Putamen (tissue), 1 donor: ENCODE measurements around the gene ADGRV1.
"Not testable (repeated sequence)": the region's sequence is repeated elsewhere in the genome, so short reads cannot be mapped to it uniquely, and the experiment has no call there.

Experiments used
- DNase-seq: peaks from one replicate; pipeline ENCODE4 v3.0.0-alpha.2; 2016; ENCODE audit warnings: low spot score

Gene ADGRV1

DNA sequence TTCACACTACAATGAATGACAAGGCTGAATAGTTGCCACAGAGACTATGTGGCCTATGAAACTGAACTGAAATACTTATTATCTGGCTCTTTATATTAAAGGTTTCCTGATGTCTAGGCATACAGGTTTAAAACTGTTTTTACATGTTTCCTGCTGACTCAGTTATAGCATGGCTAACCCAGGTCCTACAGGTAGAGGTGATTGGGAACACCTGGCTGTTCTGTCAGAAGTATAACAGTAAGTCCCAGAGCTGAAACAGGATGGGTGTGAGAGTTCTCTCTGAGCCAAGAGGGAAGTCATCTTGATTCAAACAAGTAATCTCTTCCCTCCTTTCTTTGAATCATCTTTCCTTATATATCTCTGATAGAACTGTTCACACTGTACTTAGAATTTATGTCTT lies 4.9 kb upstream of the ADGRV1 start:
- DNase-seq, result no peak

DNA sequence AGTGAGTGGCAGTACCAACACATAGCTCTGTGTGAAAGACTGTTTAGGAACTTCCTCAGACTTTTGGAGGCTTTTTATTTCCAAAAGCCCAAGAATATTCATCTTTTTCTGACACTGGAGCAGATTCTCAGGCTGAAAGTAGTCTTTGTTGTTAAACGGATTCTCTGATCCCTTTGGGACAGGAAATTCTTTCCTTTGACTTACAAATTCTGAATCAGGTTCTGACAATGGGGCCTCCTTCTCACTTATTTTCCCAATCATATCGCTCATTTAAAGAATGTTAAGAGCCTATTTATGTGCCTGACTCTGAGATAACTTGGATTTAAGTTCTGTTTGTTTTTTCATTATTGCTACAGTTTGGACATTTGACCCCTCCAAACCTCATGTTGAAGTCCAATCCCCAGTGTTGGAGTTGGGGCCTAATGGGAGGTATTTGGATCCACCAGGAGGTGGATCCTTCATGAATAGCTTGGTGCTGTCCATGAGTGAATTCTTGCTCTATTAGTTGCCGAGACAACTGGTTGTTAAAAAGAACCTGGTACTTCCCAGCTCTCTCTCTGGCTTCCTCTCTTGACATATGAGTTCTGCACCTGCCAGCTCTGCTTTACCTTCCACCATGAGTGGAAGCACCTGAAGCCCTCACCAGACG lies 4.1 kb upstream of the ADGRV1 start:
- no peak for DNase-seq

DNA sequence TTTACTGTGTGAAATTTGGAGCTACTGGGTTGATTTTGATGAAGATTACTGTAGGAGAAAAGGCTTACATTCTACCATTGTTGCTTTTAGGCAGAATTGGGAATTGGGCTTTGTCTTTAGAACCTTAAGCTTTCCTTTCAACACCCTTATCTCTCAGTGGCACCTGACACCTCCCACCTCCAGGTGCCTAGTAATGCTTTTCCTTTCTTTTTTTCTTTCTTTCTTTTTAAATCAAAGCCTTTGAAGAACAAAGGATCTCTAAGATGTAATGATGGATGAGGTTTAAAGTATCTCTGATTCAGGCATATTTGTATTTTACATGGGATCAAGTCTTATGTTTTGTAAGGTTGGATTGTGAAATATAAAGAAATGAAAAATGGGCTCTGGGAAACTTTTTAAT lies 2.9 kb upstream of the ADGRV1 start:
- no peak for DNase-seq

DNA sequence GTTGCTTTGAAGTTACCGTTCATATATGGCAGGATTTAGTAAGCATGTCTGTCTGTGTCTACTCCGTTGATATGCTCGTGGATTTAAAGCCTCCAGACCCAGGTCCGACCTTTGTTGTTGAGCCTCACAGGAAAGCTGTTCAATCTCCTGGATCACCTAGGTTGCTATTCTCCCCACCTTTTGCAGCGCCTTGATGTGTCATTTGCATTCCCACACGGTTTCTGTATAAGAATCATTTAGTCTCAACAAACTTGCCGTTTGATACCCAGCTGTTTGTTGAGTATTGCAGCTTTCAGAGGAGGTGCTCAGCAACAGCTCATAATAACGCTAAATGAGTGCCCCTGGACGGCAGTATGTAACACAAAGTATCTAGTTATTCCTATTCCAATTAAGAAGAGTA lies 1.2 kb upstream of the ADGRV1 start:
- DNase-seq, result peak; percentile 2

DNA sequence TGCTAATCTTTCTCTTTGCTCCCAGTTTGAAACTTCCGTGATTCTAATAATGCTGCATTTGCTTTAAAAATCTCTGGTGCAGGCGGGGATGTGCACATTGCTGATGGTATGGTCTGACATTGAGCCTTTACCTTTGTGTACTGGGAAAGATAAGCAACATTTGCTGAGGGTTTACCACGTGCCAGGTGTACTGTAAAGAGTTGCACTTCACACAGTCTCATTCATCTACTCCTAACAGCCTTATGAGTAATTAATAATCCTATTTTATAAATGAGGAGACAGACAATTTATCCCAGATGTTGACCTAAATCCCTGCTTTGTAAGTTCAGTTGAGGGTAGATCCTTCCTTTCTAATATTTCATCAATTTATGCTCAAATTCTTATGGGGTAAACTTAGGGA lies 726 bp upstream of the ADGRV1 start:
- peak; percentile 52 for DNase-seq

DNA sequence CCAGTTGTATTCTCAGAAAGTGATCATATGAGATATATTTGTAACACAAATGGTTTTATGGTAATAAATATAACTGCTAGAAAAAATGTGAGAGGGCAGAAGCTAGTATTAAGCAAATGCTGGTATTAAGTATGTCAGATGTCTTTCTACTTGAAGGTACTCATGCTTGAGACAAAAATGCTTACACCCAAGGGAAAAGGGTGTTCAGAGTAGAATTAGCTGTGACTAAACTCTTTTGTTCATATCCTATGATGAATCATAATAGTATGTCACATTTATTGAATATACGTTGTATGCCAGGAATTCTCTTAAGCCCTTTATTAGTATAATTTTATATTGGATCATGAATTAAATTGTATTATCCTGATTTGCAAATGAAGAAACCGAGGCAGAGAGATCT lies 2.2 kb downstream of the ADGRV1 start:
- DNase-seq, result no peak

DNA sequence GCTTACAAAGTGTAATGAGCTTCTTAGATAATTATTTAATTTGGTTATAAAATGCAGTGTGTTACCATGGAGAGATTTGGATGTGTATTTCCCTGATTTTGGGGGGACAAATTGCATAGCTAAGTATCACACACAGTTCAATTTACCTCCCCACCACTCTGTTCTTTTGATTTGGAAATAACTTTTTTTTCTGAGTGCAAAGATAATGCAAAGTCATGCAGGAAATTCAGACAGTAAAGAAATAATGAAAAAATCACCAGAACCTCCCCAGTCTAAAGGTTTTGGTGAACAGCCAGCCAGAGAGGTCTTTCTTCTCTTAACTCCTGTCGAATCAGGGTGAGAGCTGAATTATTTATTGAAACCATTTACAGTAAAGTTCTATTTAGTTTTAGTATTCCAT lies 3.2 kb downstream of the ADGRV1 start:
- no peak for DNase-seq

DNA sequence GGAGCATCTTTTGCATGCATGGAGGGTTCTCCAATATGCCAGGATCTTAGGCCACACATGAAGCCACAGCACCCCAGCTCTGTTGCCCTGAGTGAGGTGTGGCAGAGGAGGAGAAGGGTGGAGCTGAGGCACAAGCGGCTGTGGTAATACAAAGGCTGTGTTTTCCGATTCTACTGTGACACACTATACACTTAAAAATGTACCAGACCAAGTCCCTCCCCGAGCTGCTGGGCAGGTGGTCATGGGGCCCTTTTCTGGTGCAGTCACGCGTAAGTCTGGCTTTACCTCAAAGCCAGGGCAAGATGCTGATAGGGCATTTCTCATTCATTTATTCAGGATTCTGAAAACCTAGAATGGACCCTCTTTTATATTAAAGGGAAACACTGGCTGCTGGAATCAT lies 3.7 kb downstream of the ADGRV1 start:
- DNase-seq, result no peak

DNA sequence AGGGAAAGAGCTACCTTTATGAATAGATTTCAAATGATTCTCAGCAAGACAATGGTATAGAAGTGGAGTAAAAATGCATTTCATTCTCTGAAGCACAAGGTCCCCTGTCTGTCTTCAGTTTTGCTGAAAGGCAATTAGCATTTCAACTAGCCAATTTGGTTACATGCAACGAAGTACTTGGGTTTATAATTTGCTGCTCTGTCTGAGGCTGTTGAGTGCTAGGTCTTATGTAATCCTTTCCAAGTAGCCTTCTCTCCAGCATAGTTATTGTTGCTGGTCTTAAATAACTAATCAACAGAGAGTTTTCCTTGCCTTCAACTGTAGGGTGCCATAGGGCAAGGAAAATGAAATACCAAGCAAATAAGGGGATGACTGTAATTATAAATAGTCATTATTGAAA lies 4.5 kb downstream of the ADGRV1 start:
- no peak for DNase-seq

DNA sequence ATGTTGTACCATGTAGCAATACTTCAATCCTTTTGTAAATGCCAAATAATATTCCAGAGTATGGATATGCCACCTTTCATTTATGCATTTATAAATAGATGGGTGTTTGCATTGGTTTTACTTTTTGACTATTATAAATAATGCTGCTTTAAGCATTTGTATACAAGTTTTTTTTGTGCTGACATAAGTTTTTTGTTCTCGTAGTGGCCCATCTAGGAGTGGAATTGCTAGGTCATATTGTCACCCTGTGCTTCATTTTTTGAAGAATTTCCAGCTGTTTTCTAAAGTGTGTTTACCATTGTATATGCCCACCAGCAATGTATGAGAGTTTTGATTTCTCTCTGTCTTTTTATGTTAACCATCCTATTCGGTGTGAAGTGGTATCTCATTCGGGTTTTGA lies 6.9 kb downstream of the ADGRV1 start:
- no peak for DNase-seq

DNA sequence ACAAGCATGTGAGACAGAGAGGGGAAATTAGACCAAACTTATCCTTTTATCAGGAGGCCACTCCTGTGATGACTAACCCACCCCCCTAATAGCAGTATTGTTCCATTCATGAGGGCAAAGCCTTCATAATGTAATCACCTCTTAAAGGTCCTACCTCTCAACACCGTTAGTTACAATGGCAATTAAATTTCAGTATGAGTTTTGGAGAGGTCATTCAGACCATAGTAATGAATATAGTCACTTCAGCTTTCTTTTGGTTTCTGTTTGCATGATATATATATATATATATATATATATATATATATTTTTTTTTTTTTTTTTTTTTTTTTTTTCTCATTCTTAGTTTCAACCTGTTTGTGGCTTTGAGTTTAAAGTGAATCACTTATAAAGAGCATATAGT lies 10.5 kb downstream of the ADGRV1 start:
- no peak for DNase-seq

DNA sequence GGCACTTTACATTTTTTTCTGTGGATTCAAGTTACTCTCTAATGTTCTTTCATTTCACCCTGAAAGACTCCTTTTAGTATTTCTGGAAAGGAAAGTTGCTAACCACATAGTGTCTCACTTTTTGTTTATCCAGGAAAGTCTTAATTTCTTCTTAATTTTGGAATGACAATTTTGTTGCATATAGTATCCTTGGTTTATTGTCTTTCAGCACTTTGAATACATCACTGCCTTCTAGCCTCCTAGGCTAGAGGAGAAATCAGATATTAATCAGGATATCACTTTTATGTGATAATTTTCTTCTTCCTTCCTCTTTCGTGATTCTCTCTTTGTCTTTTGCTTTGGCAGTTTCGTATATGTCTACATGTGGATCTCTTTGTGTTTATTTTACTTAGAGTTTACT lies 11.4 kb downstream of the ADGRV1 start:
- DNase-seq, result no peak

DNA sequence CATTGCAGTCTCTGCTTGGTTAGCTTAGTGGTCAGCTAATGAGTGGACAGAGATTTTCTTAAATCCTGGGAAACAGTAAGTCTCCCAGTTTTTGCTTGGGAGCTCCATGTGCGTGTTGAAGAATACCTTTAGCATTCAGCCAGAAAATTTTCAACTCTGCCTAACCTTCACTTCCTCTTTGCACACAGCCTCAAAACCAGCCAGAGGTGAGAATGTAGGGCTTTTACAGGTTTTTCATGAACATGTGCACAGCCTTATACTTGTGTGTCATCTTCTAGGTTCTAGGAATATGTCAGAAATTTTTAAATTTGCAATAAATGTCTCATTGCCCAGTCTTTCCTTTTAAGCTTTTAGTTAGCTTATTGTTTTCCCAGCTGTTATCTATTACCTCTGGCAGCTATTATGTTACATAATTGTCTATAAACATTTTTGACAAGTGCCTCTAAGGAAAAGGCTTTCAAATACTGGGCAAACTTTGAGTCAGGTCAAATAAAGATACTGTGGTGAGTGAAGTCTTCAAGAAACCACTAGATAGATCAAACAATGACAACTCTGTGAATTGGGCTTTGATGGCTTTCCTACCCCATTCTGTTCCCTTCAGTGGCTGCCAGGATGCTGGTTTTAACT lies 12.7 kb downstream of the ADGRV1 start:
- no peak for DNase-seq

DNA sequence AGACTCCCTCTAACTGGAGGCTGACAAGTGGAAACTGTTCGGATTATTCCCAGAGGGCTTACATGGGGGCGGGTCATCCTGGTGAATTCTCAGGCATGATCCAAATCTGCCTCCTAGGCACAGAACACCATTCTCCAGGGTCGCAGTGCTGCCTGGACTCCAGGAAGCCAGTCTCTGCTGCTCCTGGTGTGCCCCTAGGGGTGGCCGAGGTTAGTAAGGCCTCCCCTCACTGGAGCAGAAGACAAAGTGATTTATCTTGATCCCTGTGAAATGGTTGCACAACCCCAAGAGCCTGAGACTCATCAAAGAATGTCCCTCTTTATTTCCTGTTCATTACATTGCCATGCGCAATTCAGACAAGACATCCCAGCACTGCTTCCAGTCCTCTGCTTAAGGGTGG lies 17.1 kb downstream of the ADGRV1 start:
- no peak for DNase-seq

DNA sequence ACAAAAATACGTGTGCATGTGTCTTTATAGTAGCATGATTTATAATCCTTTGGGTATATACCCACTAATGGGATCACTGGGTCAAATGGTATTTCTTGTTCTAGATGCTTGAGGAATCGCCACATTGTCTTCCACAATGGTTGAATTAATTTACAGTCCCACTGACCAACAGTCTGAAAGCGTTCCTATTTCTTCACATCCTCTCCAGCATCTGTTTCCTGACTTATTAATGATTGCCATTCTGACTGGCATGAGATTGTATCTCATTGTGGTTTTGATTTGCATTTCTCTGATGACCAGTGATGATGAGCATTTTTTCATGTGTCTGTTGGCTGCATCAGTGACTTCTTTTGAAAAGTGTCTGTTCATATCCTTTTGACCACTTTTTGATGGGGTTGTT lies 18.0 kb downstream of the ADGRV1 start:
- DNase-seq, result not testable (repeated sequence)

DNA sequence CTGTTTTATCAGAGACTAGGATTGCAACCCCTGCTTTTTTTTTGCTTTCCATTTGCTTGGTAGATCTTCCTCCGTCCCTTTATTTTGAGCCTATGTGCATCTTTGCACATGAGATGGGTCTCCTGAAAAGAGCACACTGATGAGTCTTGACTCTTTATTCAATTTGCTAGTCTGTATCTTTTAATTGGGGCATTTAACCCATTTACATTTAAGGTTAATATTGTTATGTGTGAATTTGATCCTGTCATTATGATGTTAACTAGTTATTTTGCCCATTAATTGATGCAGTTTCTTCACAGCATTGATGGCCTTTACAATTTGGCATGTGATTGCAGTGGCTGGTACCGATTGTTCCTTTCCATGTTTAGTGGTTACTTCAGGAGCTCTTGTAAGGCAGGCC lies 21.3 kb downstream of the ADGRV1 start:
- DNase-seq, result not testable (repeated sequence)

DNA sequence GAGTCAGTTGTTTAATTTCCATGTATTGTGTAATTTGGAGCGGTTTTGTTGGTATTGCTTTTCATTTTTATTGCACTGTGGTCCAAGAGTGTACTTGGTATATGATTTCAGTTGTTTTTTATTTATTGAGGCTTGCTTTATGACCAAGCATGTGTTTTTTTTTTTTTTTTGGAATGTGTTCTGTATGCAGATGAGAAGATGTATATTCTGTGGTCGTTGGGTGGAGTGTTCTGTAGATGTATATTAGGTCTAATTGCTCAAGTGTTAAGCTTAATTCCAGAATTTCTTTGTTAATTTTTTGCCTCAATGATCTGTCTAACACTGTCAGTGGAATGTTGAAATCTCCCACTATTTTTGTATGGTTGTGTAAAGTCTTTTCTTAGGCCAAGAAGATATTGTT lies 23.4 kb downstream of the ADGRV1 start:
- DNase-seq, result no peak

DNA sequence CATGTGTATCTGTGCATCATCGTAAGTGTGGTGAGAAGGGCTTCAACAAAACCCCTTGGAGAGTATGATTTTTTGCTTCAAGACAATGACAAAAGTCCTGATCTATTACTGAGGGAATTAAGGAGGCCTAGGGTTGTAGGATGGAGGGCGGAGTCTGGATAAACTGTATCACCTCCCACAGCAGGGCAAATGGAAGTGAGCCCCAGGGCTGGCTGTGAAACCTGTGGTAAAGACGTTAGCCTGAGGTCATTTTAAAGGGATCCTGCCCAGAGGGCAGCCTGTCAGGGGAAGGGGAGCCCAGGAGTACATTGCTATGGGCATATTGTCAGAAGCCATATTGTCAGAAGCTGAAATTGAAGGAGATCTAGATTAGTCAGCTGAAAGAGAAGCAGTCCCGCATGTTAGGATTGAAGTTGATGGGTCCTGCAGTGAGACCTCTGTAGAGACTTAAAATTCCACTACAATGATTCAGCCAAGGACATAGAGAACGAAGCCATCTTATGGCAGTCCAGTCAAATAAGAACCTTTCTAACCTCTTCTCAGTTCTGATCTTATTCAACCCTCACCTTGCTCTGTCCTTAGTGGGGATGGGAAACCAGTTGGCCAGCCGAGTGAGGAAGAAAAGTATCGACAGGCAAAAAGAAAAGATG lies 26.9 kb downstream of the ADGRV1 start:
- no peak for DNase-seq

DNA sequence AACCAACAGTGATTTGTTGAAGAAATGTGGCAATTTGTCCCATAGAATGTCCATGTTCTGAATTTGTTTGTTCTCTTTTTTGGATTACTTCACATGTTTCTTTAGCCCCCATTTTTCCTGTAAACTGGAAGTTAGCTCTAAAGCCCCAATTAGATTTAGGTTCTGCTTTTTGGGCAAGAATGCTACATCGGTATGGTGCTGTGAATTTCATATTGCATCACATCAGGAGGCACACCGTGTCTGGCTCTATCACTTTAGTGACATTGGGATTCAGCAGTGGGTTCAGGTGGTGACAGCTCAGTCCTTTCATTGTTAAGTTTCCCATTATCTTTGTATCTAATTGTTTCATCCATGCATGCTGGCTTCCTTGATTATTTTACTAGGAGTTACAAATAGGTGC lies 27.9 kb downstream of the ADGRV1 start:
- no peak for DNase-seq

DNA sequence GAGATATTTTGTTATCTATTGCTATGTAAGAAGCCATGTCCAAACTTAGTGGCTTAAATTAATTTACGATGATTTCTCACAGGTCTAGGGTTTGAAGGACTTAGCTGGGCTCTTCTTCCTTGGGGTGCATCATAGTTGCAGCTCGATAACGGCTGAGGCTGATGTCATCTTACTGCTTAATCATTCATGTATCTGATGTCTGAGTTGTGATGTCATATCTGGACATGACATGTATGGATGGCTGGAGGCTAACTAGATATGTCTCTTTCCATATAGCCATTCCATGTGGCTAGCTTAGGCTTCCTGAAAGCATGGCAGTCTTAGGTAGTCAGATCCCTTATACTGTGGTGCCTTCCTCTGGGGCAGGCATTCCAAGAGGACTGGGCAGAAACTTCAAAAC lies 31.6 kb downstream of the ADGRV1 start:
- DNase-seq, result no peak

DNA sequence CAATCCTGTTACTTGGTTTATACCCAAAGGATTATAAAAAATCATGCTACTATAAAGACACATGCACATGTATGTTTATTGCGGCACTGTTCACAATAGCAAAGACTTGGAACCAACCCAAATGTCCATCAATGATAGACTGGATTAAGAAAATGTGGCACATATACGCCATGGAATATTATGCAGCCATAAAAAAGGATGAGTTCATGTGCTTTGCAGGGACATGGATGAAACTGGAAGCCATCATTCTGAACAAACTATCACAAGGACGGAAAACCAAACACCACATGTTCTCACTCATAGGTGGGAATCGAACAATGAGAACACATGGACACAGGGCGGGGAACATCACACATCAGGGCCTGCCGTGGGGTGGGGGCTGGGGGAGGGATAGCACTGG lies 34.5 kb downstream of the ADGRV1 start:
- not testable (repeated sequence) for DNase-seq

DNA sequence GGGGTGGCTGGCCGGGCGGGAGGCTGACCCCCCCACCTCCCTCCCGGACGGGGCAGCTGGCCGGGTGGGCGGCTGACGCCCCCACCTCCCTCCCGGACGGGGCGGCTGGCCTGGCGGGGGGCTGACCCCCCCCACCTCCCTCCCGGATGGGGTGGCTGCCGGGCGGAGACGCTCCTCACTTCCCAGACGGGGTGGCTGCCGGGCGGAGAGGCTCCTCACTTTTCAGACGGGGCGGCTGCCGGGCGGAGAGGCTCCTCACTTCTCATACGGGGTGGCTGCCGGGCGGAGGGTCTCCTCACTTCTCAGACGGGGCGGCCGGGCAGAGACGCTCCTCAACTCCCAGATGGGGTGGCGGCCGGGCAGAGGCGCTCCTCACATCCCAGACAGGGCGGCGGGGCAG lies 37.2 kb downstream of the ADGRV1 start:
- not testable (repeated sequence) for DNase-seq

DNA sequence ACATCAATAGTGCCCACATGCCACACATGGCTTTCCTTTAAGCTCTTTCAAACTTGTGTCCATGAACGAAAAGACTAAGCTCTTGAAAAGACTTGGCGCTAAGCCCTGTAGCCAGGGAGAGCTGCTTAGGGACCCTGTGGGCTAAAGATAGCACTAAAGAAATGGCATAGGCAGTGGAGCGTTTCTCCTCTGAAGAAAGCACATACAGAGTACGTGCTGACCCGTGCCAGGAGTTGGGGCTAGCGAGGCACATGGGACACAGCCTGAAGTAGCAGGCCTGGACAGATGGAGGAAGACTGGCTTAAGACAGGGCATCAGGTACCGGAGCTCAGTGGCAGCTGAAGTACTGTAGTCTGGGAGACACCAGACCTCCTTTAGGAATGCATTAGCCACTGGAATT lies 39.7 kb downstream of the ADGRV1 start:
- DNase-seq, result no peak

DNA sequence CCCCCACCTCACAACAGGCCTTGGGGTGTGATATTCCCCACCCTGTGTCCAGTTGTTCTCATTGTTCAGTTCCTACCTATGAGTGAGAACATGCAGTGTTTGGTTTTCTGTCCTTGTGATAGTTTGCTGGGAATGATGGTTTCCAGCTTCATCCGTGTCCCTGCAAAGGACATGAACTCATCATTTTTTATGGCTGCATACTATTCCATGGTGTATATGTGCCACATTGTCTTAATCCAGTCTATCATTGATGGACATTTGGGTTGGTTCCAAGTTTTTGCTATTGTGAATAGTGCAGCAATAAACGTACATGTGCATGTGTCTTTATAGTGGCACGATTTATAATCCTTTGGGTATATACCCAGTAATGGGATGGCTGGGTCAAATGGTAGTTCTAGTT lies 41.7 kb downstream of the ADGRV1 start:
- DNase-seq, result not testable (repeated sequence)
